HCT116 (cell line): ENCODE measurements around the gene PTPN12. TPM values are rescaled to one million over a fixed set of nuclear protein-coding genes. Genes with fewer than 3 reads are reported as not detected.

Source experiments
- ATAC-seq: fragments of 200-7000 bp; cut with Tn5 transposase; 2 replicates; pipeline ENCODE4 v1.9.1; 2020; ENCODE audit warnings: mild to moderate bottlenecking, moderate library complexity
- BruUV-seq: library from RNA; stranded (reverse); fragments of 400-500 nt; replicated peaks from 2 replicates; lab custom pipeline; 2021; lab: Mats Ljungman, UMichigan
- CTCF ChIA-PET: fragments of 300-600 bp; sonication (Branson Sonifier 250); formaldehyde crosslinking; loops from one replicate; lab custom pipeline; 2021; ENCODE audit warnings: antibody characterized with exemption; lab: Charles Lee
- POLR2A ChIA-PET: fragments of 300-600, 350-600 bp; sonication (Branson Sonifier 250); formaldehyde crosslinking; loops from one replicate; lab custom pipeline; 2021; ENCODE audit warnings: antibody characterized with exemption; lab: Charles Lee
- RAD21 ChIA-PET, 2 experiments: fragments of 300-600 bp; sonication (Branson Sonifier 250); formaldehyde crosslinking; loops; one replicate each; lab custom pipeline; 2023; ENCODE audit warnings: low total read pairs in 2 of 2; ENCODE audit not compliant: uncharacterized antibody in 2 of 2, unreplicated experiment in 2 of 2, low non-redundant PET in 1 of 2; lab: Charles Lee
- DNase-seq: peaks from one replicate; pipeline ENCODE4 v3.0.0-alpha.2; 2010; ENCODE audit warnings: low read depth, low spot score
- H2AFZ ChIP-seq: fragments of 200-600 bp; shearing (Covaris generic), sonication (generic); 2 replicates; pipeline ENCODE4 v1.6.1; 2017; ENCODE audit warnings: low read depth, mixed run types, mixed read lengths, antibody characterized with exemption, low read length; ENCODE audit not compliant: poor library complexity, severe bottlenecking
- H3K27ac ChIP-seq: 2 replicates; pipeline ENCODE4 v1.5.1; 2012; ENCODE audit warnings: low read depth, low read length
- H3K27me3 ChIP-seq: fragments of 200-600 bp; sonication (generic); 2 replicates; pipeline ENCODE4 v1.6.1; 2016; ENCODE audit warnings: mixed run types, low read length, mixed read lengths; ENCODE audit not compliant: insufficient read depth
- H3K36me3 ChIP-seq, 2 experiments: fragments of 200-500 bp in 1 of 2; fragments of 200-600 bp in 1 of 2; sonication (Bioruptor generic) in 1 of 2; sonication (generic) in 1 of 2; 2 replicates each; pipeline versions ENCODE4 v1.5.1 to v1.6.1; 2014 to 2016; ENCODE audit warnings: low read length in 2 of 2, inconsistent platforms in 1 of 2, mixed read lengths in 1 of 2, mixed run types in 1 of 2; ENCODE audit not compliant: insufficient read depth in 2 of 2, control insufficient read depth in 1 of 2
- H3K4me1 ChIP-seq, 2 experiments: fragments of 200-600 bp in 1 of 2; sonication (generic) in 1 of 2; 2 replicates each; pipeline versions ENCODE4 v1.5.1 to v1.6.1; 2012 to 2017; ENCODE audit warnings: low read length in 2 of 2, inconsistent platforms in 1 of 2, mild to moderate bottlenecking in 1 of 2, mixed read lengths in 1 of 2, mixed run types in 1 of 2, moderate library complexity in 1 of 2; ENCODE audit not compliant: insufficient read depth in 2 of 2, control insufficient read depth in 1 of 2
- H3K4me2 ChIP-seq: fragments of 200-600 bp; sonication (generic); 2 replicates; pipeline ENCODE4 v1.6.1; 2017; ENCODE audit warnings: mixed run types, low read length, mixed read lengths
- H3K4me3 ChIP-seq, 2 experiments: fragments of 200-600 bp in 1 of 2; sonication (generic) in 1 of 2; replicated peaks in 1 of 2; 2 replicates each; pipeline ENCODE4 v1.5.1; 2011 to 2016; ENCODE audit warnings: low read length in 2 of 2, control low read depth in 1 of 2, low read depth in 1 of 2, mild to moderate bottlenecking in 1 of 2, mixed read lengths in 1 of 2, mixed run types in 1 of 2
- H3K79me2 ChIP-seq: fragments of 200-600 bp; sonication (generic); 2 replicates; pipeline ENCODE4 v1.6.1; 2017; ENCODE audit warnings: mild to moderate bottlenecking, mixed run types, low read length, moderate library complexity, mixed read lengths; ENCODE audit not compliant: insufficient read depth
- H3K9ac ChIP-seq: fragments of 200-600 bp; sonication (generic); 2 replicates; pipeline ENCODE4 v1.6.1; 2016; ENCODE audit warnings: low read length, mixed read lengths
- H3K9me2 ChIP-seq: fragments of 200-600 bp; sonication (generic), shearing (Covaris generic); 2 replicates; pipeline ENCODE4 v1.6.1; 2017; ENCODE audit warnings: mixed run types, mild to moderate bottlenecking, moderate library complexity; ENCODE audit not compliant: insufficient read depth
- H3K9me3 ChIP-seq, 2 experiments: fragments of 200-500 bp in 1 of 2; fragments of 200-600 bp in 1 of 2; sonication (Bioruptor generic) in 1 of 2; sonication (generic) in 1 of 2; 2 replicates each; pipeline ENCODE4 v1.6.1; 2014 to 2017; ENCODE audit warnings: low read length in 2 of 2, mixed read lengths in 2 of 2, inconsistent platforms in 1 of 2, low read depth in 1 of 2, mild to moderate bottlenecking in 1 of 2, mixed run types in 1 of 2, moderate library complexity in 1 of 2; ENCODE audit not compliant: control insufficient read depth in 1 of 2, insufficient read depth in 1 of 2
- H4K20me1 ChIP-seq: fragments of 200-600 bp; sonication (generic), shearing (Covaris generic); 2 replicates; pipeline ENCODE4 v1.6.1; 2017; ENCODE audit warnings: mixed run types, mild to moderate bottlenecking, moderate library complexity; ENCODE audit not compliant: insufficient read depth
- CTCF ChIP-seq, 3 experiments: fragments of 200-600 bp in 1 of 3; sonication (generic) in 1 of 3; IDR thresholded peaks in 2 of 3; conservative IDR thresholded peaks in 1 of 3; 2 replicates each; pipeline ENCODE4 v1.5.1; 2012 to 2017; ENCODE audit warnings: low read depth in 2 of 3, low read length in 2 of 3, antibody characterized with exemption in 1 of 3, borderline replicate concordance in 1 of 3, control low read depth in 1 of 3, mild to moderate bottlenecking in 1 of 3, mixed read lengths in 1 of 3, mixed run types in 1 of 3, moderate library complexity in 1 of 3; ENCODE audit not compliant: insufficient read depth in 1 of 3
- EGR1 ChIP-seq: IDR thresholded peaks from 2 replicates; pipeline ENCODE4 v1.6.1; 2012; ENCODE audit warnings: low read depth
- EZH2 ChIP-seq: fragments of 200-600 bp; sonication (generic); IDR thresholded peaks from 2 replicates; pipeline ENCODE4 v1.6.1; 2017; ENCODE audit warnings: antibody characterized with exemption, mixed run types
- EZH2phosphoT487 ChIP-seq: fragments of 200-600 bp; IDR thresholded peaks from 2 replicates; pipeline ENCODE4 v1.6.1; 2018; ENCODE audit warnings: antibody characterized with exemption, borderline replicate concordance
- POLR2AphosphoS5 ChIP-seq: IDR thresholded peaks from 2 replicates; pipeline ENCODE4 v1.6.1; 2011; ENCODE audit warnings: mild to moderate bottlenecking, low read depth, low read length, moderate library complexity
- RAD21 ChIP-seq: IDR thresholded peaks from 2 replicates; pipeline ENCODE4 v1.6.1; 2012; ENCODE audit warnings: low read depth, mild to moderate bottlenecking
- SP1 ChIP-seq: IDR thresholded peaks from 2 replicates; pipeline ENCODE4 v1.6.1; 2012; ENCODE audit warnings: low read depth
- SRF ChIP-seq: IDR thresholded peaks from 2 replicates; pipeline ENCODE4 v1.6.1; 2012; ENCODE audit warnings: low read depth
- TCF7L2 ChIP-seq: IDR thresholded peaks from 2 replicates; pipeline ENCODE4 v1.7.0; 2011; ENCODE audit warnings: borderline replicate concordance, inconsistent platforms; ENCODE audit not compliant: insufficient read depth, insufficient read length; ENCODE audit errors: extremely low read depth
- YY1 ChIP-seq: IDR thresholded peaks from 2 replicates; pipeline ENCODE4 v1.6.1; 2011; ENCODE audit warnings: low read length, low read depth, moderate library complexity, mild to moderate bottlenecking; ENCODE audit not compliant: insufficient replicate concordance; ENCODE audit errors: extremely low read depth
- intact Hi-C: fragments of 100-400 bp; cut with micrococcal nuclease; formaldehyde crosslinking; loops from 2 replicates; pipeline ENCODE4 v1.10.0; 2022
- total RNA-seq: library from RNA; stranded (reverse); gene quantifications from one replicate; pipeline ENCODE4 v1.2.1, GENCODE V29; 2021; ENCODE audit not compliant: unreplicated experiment
- TF ChIP-seq, protein P1 (sequence below): IDR thresholded peaks from 2 replicates; pipeline ENCODE4 v1.6.1; 2012
- TF ChIP-seq, protein P2 (sequence below): IDR thresholded peaks from 2 replicates; pipeline ENCODE4 v1.6.1; 2012; ENCODE audit warnings: low read depth
- TF ChIP-seq, protein P3 (sequence below): IDR thresholded peaks from 2 replicates; pipeline ENCODE4 v1.6.1; 2011; ENCODE audit warnings: mild to moderate bottlenecking, low read length, moderate library complexity; ENCODE audit not compliant: insufficient replicate concordance; ENCODE audit errors: extremely low read depth

The PTPN12 gene
- total RNA-seq, 1 experiment from 2014 or later: 80.5 TPM

- Histone ChIP-seq H3K9me3 (no peaks in the 10 kb centered on the region), H3K9me2 (no peaks in the 10 kb centered on the region)
- POLR2A ChIA-PET: no interaction called here
- intact Hi-C loops: no loop called here
- TF ChIP-seq EGR1 (no peak), SP1 (no peak), EZH2 (no peak), YY1 (no peak), POLR2AphosphoS5 (no peak), SRF (no peak), CTCF (IDR thresholded peaks at IDR 0.05 in 2 of 3, conservative IDR thresholded peaks at IDR 0.05 in 1 of 3; ENCODE audit: borderline replicate concordance in 1 of 3, insufficient read depth in 1 of 3, low read depth in 2 of 3, low read length in 2 of 3) (no peak), RAD21 (no peak), EZH2phosphoT487 (no peak), TCF7L2 (no peak)
- TF ChIP-seq, protein P1, sequence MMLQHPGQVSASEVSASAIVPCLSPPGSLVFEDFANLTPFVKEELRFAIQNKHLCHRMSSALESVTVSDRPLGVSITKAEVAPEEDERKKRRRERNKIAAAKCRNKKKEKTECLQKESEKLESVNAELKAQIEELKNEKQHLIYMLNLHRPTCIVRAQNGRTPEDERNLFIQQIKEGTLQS: no peak
- TF ChIP-seq, protein P2, sequence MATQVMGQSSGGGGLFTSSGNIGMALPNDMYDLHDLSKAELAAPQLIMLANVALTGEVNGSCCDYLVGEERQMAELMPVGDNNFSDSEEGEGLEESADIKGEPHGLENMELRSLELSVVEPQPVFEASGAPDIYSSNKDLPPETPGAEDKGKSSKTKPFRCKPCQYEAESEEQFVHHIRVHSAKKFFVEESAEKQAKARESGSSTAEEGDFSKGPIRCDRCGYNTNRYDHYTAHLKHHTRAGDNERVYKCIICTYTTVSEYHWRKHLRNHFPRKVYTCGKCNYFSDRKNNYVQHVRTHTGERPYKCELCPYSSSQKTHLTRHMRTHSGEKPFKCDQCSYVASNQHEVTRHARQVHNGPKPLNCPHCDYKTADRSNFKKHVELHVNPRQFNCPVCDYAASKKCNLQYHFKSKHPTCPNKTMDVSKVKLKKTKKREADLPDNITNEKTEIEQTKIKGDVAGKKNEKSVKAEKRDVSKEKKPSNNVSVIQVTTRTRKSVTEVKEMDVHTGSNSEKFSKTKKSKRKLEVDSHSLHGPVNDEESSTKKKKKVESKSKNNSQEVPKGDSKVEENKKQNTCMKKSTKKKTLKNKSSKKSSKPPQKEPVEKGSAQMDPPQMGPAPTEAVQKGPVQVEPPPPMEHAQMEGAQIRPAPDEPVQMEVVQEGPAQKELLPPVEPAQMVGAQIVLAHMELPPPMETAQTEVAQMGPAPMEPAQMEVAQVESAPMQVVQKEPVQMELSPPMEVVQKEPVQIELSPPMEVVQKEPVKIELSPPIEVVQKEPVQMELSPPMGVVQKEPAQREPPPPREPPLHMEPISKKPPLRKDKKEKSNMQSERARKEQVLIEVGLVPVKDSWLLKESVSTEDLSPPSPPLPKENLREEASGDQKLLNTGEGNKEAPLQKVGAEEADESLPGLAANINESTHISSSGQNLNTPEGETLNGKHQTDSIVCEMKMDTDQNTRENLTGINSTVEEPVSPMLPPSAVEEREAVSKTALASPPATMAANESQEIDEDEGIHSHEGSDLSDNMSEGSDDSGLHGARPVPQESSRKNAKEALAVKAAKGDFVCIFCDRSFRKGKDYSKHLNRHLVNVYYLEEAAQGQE: no peak
- TF ChIP-seq, protein P3, sequence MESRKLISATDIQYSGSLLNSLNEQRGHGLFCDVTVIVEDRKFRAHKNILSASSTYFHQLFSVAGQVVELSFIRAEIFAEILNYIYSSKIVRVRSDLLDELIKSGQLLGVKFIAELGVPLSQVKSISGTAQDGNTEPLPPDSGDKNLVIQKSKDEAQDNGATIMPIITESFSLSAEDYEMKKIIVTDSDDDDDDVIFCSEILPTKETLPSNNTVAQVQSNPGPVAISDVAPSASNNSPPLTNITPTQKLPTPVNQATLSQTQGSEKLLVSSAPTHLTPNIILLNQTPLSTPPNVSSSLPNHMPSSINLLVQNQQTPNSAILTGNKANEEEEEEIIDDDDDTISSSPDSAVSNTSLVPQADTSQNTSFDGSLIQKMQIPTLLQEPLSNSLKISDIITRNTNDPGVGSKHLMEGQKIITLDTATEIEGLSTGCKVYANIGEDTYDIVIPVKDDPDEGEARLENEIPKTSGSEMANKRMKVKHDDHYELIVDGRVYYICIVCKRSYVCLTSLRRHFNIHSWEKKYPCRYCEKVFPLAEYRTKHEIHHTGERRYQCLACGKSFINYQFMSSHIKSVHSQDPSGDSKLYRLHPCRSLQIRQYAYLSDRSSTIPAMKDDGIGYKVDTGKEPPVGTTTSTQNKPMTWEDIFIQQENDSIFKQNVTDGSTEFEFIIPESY: no peak
- TF ChIP-seq, all 23 proteins: peak for 0
- H3K27me3 ChIP-seq: no peaks in the 10 kb centered on the region
- ATAC-seq (no peak), DNase-seq (no peak)
- H3K4me2 ChIP-seq: no peak overlapping the region
- CTCF ChIA-PET: no interaction called here
- no TSS peak for BruUV-seq
- H3K79me2 ChIP-seq: no peaks in the 10 kb centered on the region; the same call in 1 of the 2 replicates
- RAD21 ChIA-PET: no interaction called here
- H3K27ac ChIP-seq: no peak overlapping the region
- H2AFZ ChIP-seq: no peak overlapping the region
- peaks cover 4 to 15% of the 10 kb centered on the region in 2 experiments; a peak in 1 of 4 replicates for H3K36me3 ChIP-seq
- H4K20me1 ChIP-seq: no peaks in the 10 kb centered on the region
- no peak overlapping the region for H3K9ac ChIP-seq
- H3K4me1 ChIP-seq: peaks cover 0 to 7% of the 10 kb centered on the region in 2 experiments; a peak in 1 of 4 replicates
- H3K4me3 ChIP-seq: no peak overlapping the region
These were observed 69.5 kb downstream of the PTPN12 start for GRCh38 chr7:77606562-77606961.
